HepG2 (cell line): Measurements from ENCODE around the gene PTGIS. TPM values are rescaled to one million over a fixed set of nuclear protein-coding genes. Genes with fewer than 3 reads are reported as not detected.

Source experiments
- BRCA1 ChIP-seq: sonication (generic); formaldehyde crosslinking; IDR thresholded peaks from 2 replicates; pipeline ENCODE4 v1.4.0; 2020; ENCODE audit warnings: missing genetic modification reagents
- CREB3 ChIP-seq: sonication (generic); formaldehyde crosslinking; IDR thresholded peaks from 2 replicates; pipeline ENCODE4 v1.5.0; 2020; ENCODE audit warnings: missing genetic modification reagents
- GABPB1 ChIP-seq: IDR thresholded peaks from 2 replicates; pipeline ENCODE4 v1.6.1; 2016; ENCODE audit warnings: mild to moderate bottlenecking, missing genetic modification reagents, moderate library complexity, missing compliant biosample characterization
- HMGXB4 ChIP-seq, 2 experiments: sonication (generic) in 1 of 2; formaldehyde crosslinking in 1 of 2; IDR thresholded peaks; 2 replicates each; pipeline versions ENCODE4 v1.4.0 to v1.6.1; 2018 to 2020; ENCODE audit warnings: missing genetic modification reagents in 2 of 2, borderline replicate concordance in 1 of 2, low read depth in 1 of 2, mild to moderate bottlenecking in 1 of 2, missing biosample characterization in 1 of 2
- LBX2 ChIP-seq: sonication (generic); formaldehyde crosslinking; IDR thresholded peaks from 2 replicates; pipeline ENCODE4 v1.5.0; 2020; ENCODE audit warnings: missing genetic modification reagents, mild to moderate bottlenecking, borderline replicate concordance
- MED1 ChIP-seq: sonication (generic); formaldehyde crosslinking; IDR thresholded peaks from 2 replicates; pipeline ENCODE4 v1.4.0; 2020; ENCODE audit warnings: missing genetic modification reagents
- MTA1 ChIP-seq: sonication (generic); formaldehyde crosslinking; IDR thresholded peaks from 2 replicates; pipeline ENCODE4 v1.4.0; 2020; ENCODE audit warnings: missing genetic modification reagents, mild to moderate bottlenecking, borderline replicate concordance
- PITX1 ChIP-seq: sonication (generic); formaldehyde crosslinking; IDR thresholded peaks from 2 replicates; pipeline ENCODE4 v1.5.1; 2020; ENCODE audit warnings: mild to moderate bottlenecking, missing genetic modification reagents
- SOX5 ChIP-seq: IDR thresholded peaks from 2 replicates; pipeline ENCODE4 v1.6.1; 2016; ENCODE audit warnings: borderline replicate concordance
- SOX6 ChIP-seq, 2 experiments: fragments of 450-650 bp in 1 of 2; sonication (generic) in 1 of 2; formaldehyde crosslinking in 1 of 2; IDR thresholded peaks; 2 replicates each; pipeline versions ENCODE4 v1.4.0 to v1.6.1; 2017 to 2020; ENCODE audit warnings: antibody characterized with exemption in 1 of 2, mild to moderate bottlenecking in 1 of 2, missing genetic modification reagents in 1 of 2
- THAP7 ChIP-seq: sonication (generic); formaldehyde crosslinking; IDR thresholded peaks from 2 replicates; pipeline ENCODE4 v1.8.1; 2023; ENCODE audit warnings: mild to moderate bottlenecking, missing genetic modification reagents
- XRCC5 ChIP-seq: fragments of 200-400 bp; formaldehyde crosslinking; optimal IDR thresholded peaks from 2 replicates; pipeline ENCODE3; 2017; ENCODE audit warnings: mild to moderate bottlenecking, low read length
- ZFP1 ChIP-seq: IDR thresholded peaks from 2 replicates; pipeline ENCODE4 v1.6.1; 2016
- ZKSCAN8 ChIP-seq: IDR thresholded peaks from 2 replicates; pipeline ENCODE4 v1.6.1; 2016; ENCODE audit warnings: borderline replicate concordance, missing genetic modification reagents, missing compliant biosample characterization
- ZNF142 ChIP-seq: sonication (generic); formaldehyde crosslinking; IDR thresholded peaks from 2 replicates; pipeline ENCODE4 v1.4.0; 2020; ENCODE audit warnings: missing genetic modification reagents
- ZNF263 ChIP-seq: sonication (generic); formaldehyde crosslinking; IDR thresholded peaks from 2 replicates; pipeline ENCODE4 v1.4.0; 2020; ENCODE audit warnings: missing genetic modification reagents
- ZNF296 ChIP-seq: sonication (generic); formaldehyde crosslinking; conservative IDR thresholded peaks from 2 replicates; pipeline ENCODE4 v1.5.0; 2020; ENCODE audit warnings: mild to moderate bottlenecking, missing genetic modification reagents
- ZNF747 ChIP-seq: sonication (generic); formaldehyde crosslinking; IDR thresholded peaks from 2 replicates; pipeline ENCODE4 v1.8.1; 2023; ENCODE audit warnings: missing genetic modification reagents, mild to moderate bottlenecking, borderline replicate concordance
- polyA plus RNA-seq, 8 experiments: library from polyadenylated mRNA; depleted of rRNA in 3 of 8; stranded (reverse) in 7 of 8; unstranded in 1 of 8; fragments of >200 nt; fragmentation: Illumina TruSeq in 4 of 8; extraction: Trizol in 4 of 8; gene quantifications; 2 replicates each; pipeline versions ENCODE4 v1.2.1 to v1.2.3, GENCODE V29; 2011 to 2016; ENCODE audit warnings: low read depth in 4 of 8, missing spikeins in 1 of 8, mixed read lengths in 1 of 8; ENCODE audit not compliant: insufficient read depth in 1 of 8
- total RNA-seq, 5 experiments: library from RNA; depleted of rRNA; stranded (reverse); fragments of >200 nt; fragmentation: Illumina TruSeq; extraction: Trizol; gene quantifications; 2 replicates each; pipeline ENCODE4 v1.2.3, GENCODE V29; 2016; ENCODE audit warnings: low read depth in 1 of 5

The PTGIS gene
- total and polyA plus RNA-seq, 2 of the 13 experiments (the other 11 are each of a cell fraction or from before 2014, with no cell fraction given), result not detected

- TF ChIP-seq ZNF142, result peak; percentile 36; the same call in 1 of the 2 replicates
- TF ChIP-seq SOX6 (IDR thresholded peaks at IDR 0.05), result no peak
- TF ChIP-seq SOX6 (CRISPR knock-in tag; IDR thresholded peaks at IDR 0.05), result peak; percentile 46; the same call in 1 of the 2 replicates
- peak; percentile 47; the same call in 1 of the 2 replicates for TF ChIP-seq ZNF296 (CRISPR knock-in tag)
- TF ChIP-seq ZKSCAN8 (CRISPR knock-in tag), result peak; percentile 83; the same call in 1 of the 2 replicates
- peak; percentile 38; the same call in 1 of the 2 replicates for TF ChIP-seq ZFP1
- 0 out of 2 replicates have a peak, but pooled peaks have one; percentile 60 for TF ChIP-seq CREB3
- TF ChIP-seq ZNF263 (CRISPR knock-in tag), result peak; percentile 65; the same call in 1 of the 2 replicates
- TF ChIP-seq XRCC5, result peak; percentile 81
- 0 out of 2 replicates have a peak, but pooled peaks have one; percentile 28 for TF ChIP-seq THAP7
- 0 out of 2 replicates have a peak, but pooled peaks have one; percentile 19 for TF ChIP-seq GABPB1 (CRISPR knock-in tag)
- TF ChIP-seq ZNF747 (CRISPR knock-in tag), result no peak
- peak; percentile 42; the same call in 1 of the 2 replicates for TF ChIP-seq SOX5
- peak; percentile 82 to 89; a peak in 3 of 4 replicates for TF ChIP-seq HMGXB4 (CRISPR knock-in tag; IDR thresholded peaks at IDR 0.05; ENCODE audit: borderline replicate concordance in 1 of 2, low read depth in 1 of 2)
- peak; percentile 66; the same call in 1 of the 2 replicates for TF ChIP-seq LBX2 (CRISPR knock-in tag)
- 0 out of 2 replicates have a peak, but pooled peaks have one; percentile 20 for TF ChIP-seq MTA1 (CRISPR knock-in tag)
- peak; percentile 93 for TF ChIP-seq PITX1 (CRISPR knock-in tag)
- peak; percentile 87 for TF ChIP-seq BRCA1 (CRISPR knock-in tag)
- peak; percentile 57; the same call in 1 of the 2 replicates for TF ChIP-seq MED1
Measured at GRCh38 chr20:49541733-49542513, 26.0 kb downstream of the PTGIS start (continued).
